ENCODE results near the gene KCNH1. TPM values are rescaled to one million over a fixed set of nuclear protein-coding genes. Genes with fewer than 3 reads are reported as not detected.

The KCNH1 gene
- total and polyA plus RNA-seq, 10 of the 15 experiments (the other 5 are each of a cell fraction or from before 2014, with no cell fraction given) = 0.02 to 0.04 (median 0.04) TPM; not detected in 7

GRCh38 chr1:211133836-211134669, at the start of gene KCNH1 (continued):
- TF ChIP-seq ZBTB33 (IDR thresholded peaks at IDR 0.05) (no peak), ZNF592 (IDR thresholded peaks at IDR 0.05) (peak; percentile 83; the same call in 1 of the 2 replicates), CEBPB (IDR thresholded peaks at IDR 0.05; ENCODE audit: borderline replicate concordance in 1 of 2, low read depth in 2 of 2, low read length in 2 of 2) (no peak), MXI1 (IDR thresholded peaks at IDR 0.05; ENCODE audit: low read depth, low read length) (no peak), NRF1 (conservative IDR thresholded peaks at IDR 0.05; ENCODE audit: low read depth, low read length) (no peak), KLF5 (IDR thresholded peaks at IDR 0.05; ENCODE audit: partially characterized antibody) (peak; percentile 48), RAD21 (IDR thresholded peaks at IDR 0.05; ENCODE audit: insufficient read depth, low read depth, low read length) (peak; percentile 63), SIN3A (IDR thresholded peaks at IDR 0.05; ENCODE audit: low read depth, low read length) (no peak), SMC3 (IDR thresholded peaks at IDR 0.05; ENCODE audit: borderline replicate concordance, low read length) (peak; percentile 66), YY1 (IDR thresholded peaks at IDR 0.05; ENCODE audit: low read depth, low read length) (peak; percentile 46; the same call in 1 of the 2 replicates), SMAD5 (IDR thresholded peaks at IDR 0.05; ENCODE audit: low read depth) (no peak), RB1 (IDR thresholded peaks at IDR 0.05; ENCODE audit: borderline replicate concordance) (peak; percentile 90; the same call in 1 of the 2 replicates), BRCA1 (IDR thresholded peaks at IDR 0.05; ENCODE audit: low read depth, low read length) (no peak), HDAC6 (IDR thresholded peaks at IDR 0.05; ENCODE audit: unreplicated experiment) (no peak), RCOR1 (conservative IDR thresholded peaks at IDR 0.05; ENCODE audit: low read depth, low read length) (no peak), CBX5 (IDR thresholded peaks at IDR 0.05; ENCODE audit: low read depth) (0 out of 2 replicates have a peak, but pooled peaks have one; percentile 36), IKZF1 (conservative IDR thresholded peaks at IDR 0.05) (peak; percentile 68), STAT1 (conservative IDR thresholded peaks at IDR 0.05) (0 out of 2 replicates have a peak, but pooled peaks have one; percentile 34), ETV6 (conservative IDR thresholded peaks at IDR 0.05 in 1 of 2, IDR thresholded peaks at IDR 0.05 in 1 of 2; ENCODE audit: borderline replicate concordance in 1 of 2, low read depth in 1 of 2) (no peak)
- TF ChIP-seq, protein P1, sequence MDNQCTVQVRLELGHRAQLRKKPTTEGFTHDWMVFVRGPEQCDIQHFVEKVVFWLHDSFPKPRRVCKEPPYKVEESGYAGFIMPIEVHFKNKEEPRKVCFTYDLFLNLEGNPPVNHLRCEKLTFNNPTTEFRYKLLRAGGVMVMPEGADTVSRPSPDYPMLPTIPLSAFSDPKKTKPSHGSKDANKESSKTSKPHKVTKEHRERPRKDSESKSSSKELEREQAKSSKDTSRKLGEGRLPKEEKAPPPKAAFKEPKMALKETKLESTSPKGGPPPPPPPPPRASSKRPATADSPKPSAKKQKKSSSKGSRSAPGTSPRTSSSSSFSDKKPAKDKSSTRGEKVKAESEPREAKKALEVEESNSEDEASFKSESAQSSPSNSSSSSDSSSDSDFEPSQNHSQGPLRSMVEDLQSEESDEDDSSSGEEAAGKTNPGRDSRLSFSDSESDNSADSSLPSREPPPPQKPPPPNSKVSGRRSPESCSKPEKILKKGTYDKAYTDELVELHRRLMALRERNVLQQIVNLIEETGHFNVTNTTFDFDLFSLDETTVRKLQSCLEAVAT (IDR thresholded peaks at IDR 0.05) = no peak
- TF ChIP-seq, protein P2, sequence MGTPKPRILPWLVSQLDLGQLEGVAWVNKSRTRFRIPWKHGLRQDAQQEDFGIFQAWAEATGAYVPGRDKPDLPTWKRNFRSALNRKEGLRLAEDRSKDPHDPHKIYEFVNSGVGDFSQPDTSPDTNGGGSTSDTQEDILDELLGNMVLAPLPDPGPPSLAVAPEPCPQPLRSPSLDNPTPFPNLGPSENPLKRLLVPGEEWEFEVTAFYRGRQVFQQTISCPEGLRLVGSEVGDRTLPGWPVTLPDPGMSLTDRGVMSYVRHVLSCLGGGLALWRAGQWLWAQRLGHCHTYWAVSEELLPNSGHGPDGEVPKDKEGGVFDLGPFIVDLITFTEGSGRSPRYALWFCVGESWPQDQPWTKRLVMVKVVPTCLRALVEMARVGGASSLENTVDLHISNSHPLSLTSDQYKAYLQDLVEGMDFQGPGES (IDR thresholded peaks at IDR 0.05) = no peak

Data from GM12878 (cell line).